Measurements from ENCODE around the gene NELFB.
A peak's percentile ranks its signal among the peaks of the same experiment; 100 is the strongest.

The NELFB gene

GRCh38 chr9:137220317-137221094 is 34.6 kb upstream of the NELFB start:
- H3K4me3 ChIP-seq (ENCODE audit: low read length) = no peak overlapping the region
- DNase-seq (ENCODE audit: low read depth) = no peak
- TF ChIP-seq CTCF (conservative IDR thresholded peaks at IDR 0.05; ENCODE audit: low read length) = no peak

GRCh38 chr9:137221095-137221505 is 34.0 kb upstream of the NELFB start:
- no peak for TF ChIP-seq CTCF (conservative IDR thresholded peaks at IDR 0.05; ENCODE audit: low read length)
- H3K4me3 ChIP-seq (ENCODE audit: low read length) = no peak overlapping the region
- DNase-seq (ENCODE audit: low read depth) = no peak

GRCh38 chr9:137221506-137222111 is 33.5 kb upstream of the NELFB start:
- peak overlapping the region; percentile 27 for H3K4me3 ChIP-seq (ENCODE audit: low read length)
- no peak for DNase-seq (ENCODE audit: low read depth)
- TF ChIP-seq CTCF (conservative IDR thresholded peaks at IDR 0.05; ENCODE audit: low read length) = no peak

- no peak for TF ChIP-seq CTCF (conservative IDR thresholded peaks at IDR 0.05; ENCODE audit: low read length)
- no peak for DNase-seq (ENCODE audit: low read depth)
- peak within 1 kb of the TSS; percentile 84 for H3K4me3 ChIP-seq (ENCODE audit: low read length)
Observed at GRCh38 chr9:137222190-137223077, 32.7 kb upstream of the NELFB start, which contains the start of gene RNF208. Gene RNF208, minus strand, starts transcription at chr9:137222240. Its CDS starts 1,028 bp downstream, at chr9:137221212.

GRCh38 chr9:137223078-137223970 is 31.8 kb upstream of the NELFB start:
- no peak for TF ChIP-seq CTCF (conservative IDR thresholded peaks at IDR 0.05; ENCODE audit: low read length)
- peak; percentile 97 for DNase-seq (ENCODE audit: low read depth)
- H3K4me3 ChIP-seq (ENCODE audit: low read length) = peak overlapping the region; percentile 84
